ENCODE results near the gene KCNQ1.

The KCNQ1 gene

DNA sequence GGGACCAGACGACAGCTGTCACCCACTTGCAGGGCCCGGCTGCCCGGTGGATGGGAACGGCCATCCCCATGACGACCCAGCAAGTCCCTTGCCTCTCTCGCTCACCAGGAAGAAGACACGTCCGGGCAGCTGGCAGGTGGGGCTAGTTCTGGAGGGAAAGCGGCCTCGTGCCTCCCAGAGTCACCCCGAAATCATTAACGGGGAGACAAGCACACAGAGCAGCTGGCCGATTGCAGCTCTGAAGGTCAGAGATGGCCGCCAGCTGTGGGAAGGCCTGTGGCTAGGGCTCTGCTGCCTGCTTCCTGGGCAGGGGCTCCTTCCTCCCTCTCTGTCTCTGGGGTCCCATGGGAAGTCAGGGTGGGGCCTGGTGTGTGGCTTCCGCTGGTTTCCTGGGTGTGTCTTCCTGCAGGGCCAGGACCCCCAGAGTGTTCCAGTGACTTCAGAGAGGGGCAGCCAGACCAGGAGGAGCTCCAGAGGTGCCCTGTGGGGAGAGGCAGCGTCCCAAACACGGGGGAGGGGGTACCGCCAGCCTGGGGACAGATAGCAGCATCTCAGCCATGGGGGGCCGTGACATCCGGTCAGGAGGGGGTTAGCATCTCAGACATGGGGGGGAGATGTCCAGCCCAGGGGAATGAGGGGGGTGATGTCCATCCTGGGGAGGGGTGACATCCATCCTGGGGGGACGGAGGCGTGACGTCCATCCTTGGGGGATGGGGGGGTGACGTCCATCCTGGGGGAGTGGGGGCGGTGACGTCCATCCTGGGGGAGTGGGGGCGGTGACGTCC lies 114.9 kb downstream of the KCNQ1 start:
- DNase-seq = no peak

DNA sequence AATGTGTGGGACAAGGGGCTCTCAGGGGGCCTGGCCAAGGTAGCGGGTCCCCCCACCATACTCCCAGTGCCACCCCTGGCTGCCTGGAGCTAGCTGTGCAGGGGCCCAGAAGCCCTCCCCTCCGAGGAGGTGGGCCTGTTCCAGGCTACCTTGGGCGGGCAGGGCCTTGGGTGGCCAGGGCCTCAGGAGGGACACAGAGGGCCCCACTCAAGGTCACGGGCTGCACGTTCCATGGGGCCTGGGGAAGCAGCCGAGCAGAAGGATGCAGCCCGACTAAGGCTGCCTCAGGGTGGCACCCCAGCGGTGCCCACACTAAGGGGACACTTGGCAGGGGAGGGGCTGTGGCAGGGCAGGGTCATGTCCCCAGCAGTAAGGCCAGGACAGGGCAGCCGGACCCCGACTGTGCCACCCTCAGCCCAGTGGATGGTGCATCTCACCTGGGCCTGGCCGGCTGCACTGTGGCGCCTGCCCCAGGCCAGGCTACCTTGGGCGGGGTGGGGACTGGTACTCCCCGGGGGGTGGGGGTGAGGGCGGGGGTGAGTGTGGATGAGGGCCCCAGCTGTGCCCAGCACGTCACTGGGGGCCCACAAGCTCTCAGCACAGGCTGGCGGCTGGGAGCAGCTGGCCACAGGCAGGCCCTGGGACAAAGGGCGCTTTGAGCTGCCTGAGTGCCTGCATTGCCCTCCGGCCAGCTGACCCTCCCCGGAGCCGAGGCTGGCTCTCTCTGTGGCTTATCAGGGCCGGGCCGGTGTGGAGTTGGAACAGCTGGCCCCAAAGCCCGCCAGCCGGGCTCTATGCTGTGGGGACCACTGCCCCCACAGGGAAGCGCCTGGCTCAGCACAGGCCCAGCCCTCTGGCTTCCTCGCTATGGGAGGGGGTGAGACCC lies 117.1 kb downstream of the KCNQ1 start:
- no peak for DNase-seq

DNA sequence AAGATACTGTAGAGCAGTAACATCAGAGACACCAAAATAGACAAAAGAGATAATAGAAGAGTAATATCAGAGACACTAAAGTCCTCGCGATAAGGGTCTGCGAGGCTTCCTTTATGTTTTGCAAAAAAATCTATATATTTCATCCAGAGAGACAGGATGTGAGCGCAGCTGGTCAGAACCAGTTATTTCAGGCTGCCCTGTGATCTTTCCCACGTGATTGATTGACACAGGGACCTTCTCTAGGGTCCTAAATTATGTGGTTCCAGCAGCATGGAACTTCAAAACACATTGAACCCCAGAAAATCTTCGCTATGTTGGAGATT lies 118.0 kb downstream of the KCNQ1 start:
- no peak for DNase-seq

DNA sequence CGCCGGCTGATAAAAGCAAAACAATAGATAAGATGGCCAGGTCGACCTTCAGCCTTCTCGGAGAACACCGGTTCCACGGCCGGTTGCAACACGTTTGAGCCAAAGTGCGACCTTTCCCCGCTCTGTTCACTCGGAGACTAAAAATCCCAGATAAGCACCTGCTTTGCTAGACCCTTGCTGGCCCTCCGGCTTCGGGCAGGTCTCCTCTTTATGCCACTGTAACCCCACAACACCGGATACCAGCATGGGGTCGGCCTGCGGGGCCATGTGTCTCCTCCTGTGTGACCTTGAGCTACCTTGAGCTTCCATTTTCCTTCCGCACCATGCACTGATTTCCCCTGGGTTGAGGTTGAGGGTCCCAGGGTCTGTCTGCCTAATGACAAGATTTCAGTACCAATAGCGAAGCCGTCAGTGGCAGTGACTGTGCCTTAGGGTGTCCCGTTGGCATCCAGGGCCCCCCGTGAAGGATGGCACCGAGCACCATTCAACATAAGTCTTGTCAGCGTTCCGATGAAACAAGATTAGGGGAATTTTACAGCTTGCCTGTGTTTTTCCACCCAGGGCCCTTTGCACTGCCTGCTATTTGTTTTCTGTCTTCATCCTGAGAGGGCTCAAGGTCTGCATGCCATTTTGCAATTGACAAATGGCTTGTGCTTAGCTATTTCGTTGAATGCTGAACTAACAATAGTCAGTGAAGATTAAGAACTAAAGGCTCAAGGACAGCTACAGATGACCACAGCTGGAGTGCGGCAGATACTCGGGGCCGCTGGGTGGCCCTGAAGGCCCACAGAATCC lies 118.6 kb downstream of the KCNQ1 start:
- no peak for DNase-seq

DNA sequence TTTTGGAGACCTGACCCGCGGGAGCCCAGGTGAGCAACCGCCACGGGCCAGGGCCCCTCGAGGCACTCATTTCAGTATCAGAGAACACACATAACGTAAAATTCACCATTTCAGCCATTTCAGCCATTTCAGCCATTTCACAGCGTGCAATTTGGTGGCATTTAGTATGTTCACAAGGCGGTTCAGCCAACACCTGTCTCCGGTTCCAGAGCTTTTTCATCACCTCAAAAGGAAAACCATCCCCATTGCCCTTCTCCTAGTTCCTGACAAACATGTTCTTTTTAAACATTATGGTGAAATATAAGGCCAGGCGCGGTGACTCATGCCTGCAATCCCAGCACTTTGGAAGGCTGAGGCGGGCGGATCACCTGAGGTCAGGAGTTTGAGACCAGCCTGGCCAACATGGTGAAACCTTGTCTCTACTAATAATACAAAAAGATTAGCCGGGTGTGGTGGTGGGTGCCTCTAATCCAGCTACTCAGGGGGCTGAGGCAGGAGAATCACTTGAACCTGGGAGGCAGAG lies 119.3 kb downstream of the KCNQ1 start:
- no peak for DNase-seq

DNA sequence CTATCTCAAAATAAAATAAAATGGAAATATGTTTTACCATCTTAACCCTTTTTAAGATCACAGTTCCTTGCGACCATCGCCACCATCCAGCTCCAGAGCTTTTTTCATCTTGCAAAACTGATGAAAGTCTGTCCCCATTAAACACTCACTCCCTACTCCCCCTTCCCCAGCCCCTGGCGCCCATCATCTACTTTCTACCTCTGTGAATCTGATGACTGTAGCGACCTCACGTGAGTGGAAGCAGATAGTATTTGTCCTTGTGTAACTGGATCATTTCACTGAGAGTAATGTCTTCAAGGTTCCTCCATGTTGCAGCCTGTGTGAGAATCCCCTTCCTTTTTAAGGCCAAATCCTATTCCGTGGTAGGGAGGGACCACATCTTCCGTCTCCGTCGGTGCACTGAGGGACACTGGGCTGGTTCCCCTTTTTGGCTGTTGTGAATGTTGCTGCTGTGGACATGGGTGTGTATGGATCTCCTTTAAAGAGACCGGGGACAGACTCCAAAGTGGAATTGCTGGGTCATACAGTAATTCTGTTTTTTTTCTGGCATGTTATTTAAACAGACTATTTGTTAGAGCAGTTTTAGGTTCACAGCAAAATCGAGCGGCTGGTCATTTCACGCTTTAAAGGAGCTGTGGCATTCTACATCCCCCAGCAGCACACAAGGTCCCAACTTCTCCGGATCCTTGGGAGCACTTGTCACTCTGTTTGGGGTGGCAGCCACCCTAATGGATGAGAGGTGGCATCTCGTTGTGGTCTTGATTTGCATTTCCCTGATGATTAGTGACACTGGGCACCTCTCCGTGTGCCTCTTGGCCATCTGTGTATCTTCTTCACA lies 120.0 kb downstream of the KCNQ1 start:
- DNase-seq = no peak

DNA sequence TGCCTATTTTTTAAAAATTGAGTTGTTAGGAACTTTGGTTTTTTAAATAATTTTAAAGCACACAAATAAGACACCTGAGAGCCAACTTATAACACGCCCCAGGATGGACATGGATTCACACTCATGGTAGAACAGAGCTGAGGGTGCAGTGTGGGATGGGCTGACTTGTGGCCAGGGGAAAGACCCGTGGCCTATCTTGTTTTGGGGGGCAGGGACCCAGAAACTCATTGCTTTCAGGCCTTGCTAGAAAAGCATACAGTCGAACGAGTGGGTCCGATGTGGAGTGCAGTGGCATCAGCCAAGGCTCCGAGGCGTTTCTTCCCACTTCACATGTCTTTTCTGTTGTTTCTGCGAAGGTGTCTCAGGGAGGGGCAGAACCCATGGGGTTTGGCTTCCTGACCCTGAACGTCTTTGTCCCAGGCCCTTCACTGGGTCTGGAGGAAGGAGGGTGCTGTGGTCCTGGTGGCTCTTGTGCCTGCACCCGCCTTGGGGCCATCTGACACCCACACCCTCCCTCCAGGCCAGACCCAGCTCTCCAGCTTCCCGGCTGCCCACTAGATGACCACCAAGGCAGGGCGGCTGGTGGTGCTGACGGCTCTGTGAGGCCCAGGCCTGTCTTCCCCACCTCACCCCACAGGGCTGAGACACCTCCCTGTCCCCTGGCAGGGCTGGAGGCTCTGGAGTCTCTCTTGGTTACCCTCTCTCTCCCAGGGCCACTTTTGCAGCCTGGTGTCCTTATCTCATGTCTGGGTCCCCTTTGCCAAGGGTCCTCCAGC lies 120.8 kb downstream of the KCNQ1 start:
- DNase-seq = no peak

- no peak for DNase-seq
Observed at GRCh38 chr11:2566223-2567025, 121.6 kb downstream of the KCNQ1 start.

- no peak for DNase-seq
Observed at GRCh38 chr11:2567026-2567671, 122.3 kb downstream of the KCNQ1 start.

GRCh38 chr11:2569321-2569721 lies 124.5 kb downstream of the KCNQ1 start:
- DNase-seq = no peak

DNA sequence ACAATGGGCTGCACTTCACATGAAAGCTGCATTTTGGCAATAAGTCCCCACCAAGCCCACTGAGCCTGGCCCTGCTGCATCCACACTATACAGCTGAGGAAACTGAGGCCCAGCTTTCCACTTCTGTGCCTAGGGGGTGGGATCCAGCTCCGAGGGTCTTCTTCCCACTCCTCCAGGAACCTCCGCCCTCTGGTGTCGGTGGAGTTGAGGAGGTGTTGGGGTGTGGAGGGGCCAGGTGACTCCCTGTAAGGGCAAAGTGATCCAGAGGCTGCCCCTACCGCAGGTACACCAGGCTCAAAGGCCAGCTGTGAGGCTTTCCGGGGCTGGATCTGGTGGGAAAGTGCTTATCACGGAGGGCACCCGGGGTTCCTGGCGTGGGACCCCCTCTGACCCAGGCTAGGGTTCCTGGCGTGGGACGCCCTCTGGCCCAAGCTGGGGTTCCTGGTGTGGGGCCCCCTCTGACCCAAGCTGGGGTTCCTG lies 125.0 kb downstream of the KCNQ1 start:
- DNase-seq = no peak

GRCh38 chr11:2570211-2570811 lies 125.5 kb downstream of the KCNQ1 start:
- DNase-seq = no peak

DNA sequence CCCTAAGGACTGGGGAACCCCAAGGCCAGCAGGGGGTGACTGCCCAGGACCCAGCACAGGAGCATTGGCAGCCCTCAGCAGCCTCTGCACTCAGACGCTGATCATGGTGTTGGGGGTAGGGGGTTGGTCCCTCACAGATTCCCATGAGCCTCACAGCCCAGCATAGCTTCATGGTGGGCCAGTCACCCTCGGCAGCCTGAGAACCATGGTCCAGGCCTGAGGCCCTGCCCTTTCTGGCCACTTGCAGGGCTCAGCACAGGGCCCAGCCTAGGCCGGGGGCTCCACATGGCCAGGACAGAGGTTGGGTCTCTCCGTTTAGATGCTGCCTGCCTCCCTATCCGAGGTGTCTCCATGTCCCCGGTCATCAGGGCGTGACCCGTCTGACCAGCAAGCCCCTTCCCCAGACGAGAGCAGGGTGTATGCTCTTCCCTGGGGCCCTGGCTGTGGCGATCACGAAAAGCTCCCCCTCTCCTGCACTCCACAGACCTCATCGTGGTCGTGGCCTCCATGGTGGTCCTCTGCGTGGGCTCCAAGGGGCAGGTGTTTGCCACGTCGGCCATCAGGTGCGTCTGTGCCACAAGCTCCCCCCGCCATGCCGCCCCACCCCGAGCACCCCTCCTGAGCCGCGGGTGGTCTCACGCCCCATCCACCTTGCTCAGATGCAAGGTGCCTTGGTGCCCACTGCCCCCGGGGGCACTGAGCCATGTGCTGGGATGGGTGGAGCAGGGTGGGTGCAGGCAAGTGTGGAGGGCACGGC lies 126.2 kb downstream of the KCNQ1 start:
- no peak for DNase-seq

DNA sequence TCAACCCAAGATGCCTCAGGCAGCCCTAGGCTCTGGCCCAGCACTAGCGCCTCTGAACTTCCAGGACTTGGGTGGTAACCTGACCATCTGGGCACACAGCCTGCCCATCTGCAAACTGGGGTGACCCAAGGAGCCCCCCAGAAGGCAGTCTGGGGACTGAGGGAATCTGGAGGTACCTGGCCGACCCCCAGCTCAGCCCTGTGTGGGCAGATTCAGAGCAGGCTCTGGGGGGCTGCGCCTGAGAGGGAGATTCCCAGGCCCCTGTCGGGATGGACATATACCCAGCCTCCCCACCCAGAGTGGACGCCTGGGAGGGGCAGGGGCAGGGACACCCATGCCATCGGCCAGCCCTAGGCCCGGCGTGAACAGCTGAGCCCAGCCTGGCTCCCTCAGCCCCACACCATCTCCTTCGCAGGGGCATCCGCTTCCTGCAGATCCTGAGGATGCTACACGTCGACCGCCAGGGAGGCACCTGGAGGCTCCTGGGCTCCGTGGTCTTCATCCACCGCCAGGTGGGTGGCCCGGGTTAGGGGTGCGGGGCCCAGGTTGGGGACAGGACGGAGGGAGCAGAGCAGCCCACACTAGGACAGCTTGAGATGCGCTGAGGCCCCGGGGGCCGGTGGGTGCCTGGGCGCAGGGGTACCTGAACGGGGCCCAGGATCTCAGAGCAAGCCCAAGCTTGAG lies 126.9 kb downstream of the KCNQ1 start:
- no peak for DNase-seq

GRCh38 chr11:2572491-2573239 lies 127.9 kb downstream of the KCNQ1 start:
- DNase-seq = no peak

DNA sequence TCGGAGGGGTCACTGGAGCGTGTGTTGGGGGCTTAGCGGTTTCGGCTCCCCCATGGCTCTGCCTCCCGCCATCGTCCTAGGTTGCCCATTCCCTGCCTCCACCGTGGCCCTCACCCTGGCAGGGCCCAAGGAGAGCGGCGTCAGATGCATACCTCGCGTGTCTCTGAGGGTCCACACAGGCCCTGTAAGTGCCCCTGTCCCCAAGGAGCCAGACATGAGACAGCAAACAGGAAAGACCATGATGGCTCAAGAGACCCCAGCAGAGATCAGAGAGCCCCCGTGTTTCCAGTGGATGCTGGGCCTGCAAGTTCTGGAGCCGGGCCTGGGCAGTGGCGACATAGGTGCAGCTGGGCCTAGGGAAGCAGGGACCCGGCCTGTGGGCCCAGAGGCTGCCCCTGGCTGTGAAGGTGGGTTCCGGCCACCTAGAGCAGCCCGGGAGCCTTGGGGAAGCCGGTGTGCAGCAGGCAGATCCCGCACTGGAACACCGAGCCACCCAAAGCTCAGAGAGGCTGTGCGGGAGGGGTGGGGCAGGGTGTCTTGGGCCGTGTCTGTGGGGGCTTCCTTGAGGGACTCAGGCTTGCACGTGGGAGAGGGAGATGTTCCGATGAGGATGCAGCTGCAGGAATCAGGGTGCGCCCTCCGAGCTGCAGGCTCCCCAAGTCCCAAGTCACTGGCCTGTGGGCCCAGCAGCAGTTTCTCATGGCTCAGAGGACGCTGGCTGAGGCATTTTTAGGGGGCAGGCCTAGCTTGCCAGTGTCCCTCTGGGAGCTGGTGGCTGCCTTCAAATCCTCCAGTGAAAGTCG lies 128.6 kb downstream of the KCNQ1 start:
- no peak for DNase-seq

All from activated naive CD4-positive, alpha-beta T cell (primary cell).